GDM1 (cell line): ENCODE measurements around the gene DRICH1.
"Not testable (repeated sequence)": the region's sequence is repeated elsewhere in the genome, so short reads cannot be mapped to it uniquely, and the experiment has no call there.

Experiments used
- DNase-seq: peaks from one replicate; lab custom pipeline; 2025; lab: John Stamatoyannopoulos, UW

Gene DRICH1

DNA sequence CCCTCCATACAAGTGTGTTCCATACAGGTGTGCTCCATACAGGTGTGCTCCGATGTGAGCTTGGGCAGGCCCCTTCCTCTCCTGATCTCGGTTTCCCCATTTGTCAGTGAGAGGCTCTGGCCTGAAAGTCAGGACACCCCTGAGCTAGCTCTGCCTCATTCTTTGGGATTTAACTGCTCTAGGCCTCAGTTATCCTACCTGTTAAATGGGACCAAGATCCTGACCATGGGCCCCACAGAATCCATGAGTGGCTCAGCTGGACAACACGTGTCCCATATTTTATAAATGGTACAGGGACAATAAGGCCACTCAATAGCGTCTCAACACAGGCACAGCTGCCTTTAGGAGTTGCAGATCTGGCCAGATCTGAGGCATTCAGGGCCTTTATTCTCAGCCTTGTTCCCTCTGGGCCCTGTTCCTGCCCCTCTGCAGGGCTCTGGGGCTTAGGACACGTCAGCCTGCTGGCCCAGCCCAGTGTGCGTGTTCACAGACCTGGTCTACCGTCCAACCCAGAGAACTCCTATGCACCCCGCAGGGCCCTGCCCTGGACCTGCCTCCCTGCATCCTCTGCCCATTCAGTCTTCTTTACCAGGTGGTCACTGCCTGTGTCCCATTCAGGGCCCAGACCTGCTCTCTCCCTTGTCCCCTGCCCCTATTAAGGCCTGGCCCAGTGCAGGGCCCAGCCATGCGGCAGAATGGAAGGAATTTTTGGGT lies 33.2 kb downstream of the DRICH1 start:
- no peak for DNase-seq

DNA sequence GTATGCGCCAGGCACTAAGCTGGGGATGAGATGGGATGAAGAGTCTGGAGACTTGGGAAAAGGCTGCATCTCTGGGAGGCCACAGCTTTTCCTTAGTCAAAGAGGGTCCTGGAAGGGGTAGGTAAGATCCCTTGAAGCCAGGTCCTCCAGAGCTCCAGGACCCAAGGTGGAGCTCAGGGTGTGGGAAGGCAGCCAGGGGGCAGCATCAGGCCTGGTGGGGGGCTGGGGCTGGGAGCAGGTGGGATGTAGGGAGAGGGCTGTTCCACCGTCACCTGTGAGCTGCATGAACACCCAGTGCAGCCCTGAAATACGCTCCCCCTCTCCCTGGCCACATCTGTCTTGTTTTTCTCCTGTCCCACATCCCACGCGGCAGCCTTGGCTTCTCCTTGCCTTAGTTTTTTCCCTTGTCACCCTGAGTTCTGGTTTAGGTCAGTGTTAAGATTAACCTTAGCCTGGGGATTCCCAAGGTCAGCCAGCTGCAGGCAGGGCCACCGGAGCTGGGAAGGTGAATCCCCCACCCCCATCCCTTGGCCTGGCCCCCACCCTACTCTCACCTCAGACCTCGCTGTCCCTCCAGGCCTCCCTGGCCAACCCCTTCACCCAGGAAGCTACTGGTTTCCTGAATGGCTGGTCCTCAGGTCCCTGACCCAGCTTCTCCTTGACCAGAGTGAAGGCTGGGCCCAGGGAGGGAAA lies 34.4 kb downstream of the DRICH1 start:
- not testable (repeated sequence) for DNase-seq

DNA sequence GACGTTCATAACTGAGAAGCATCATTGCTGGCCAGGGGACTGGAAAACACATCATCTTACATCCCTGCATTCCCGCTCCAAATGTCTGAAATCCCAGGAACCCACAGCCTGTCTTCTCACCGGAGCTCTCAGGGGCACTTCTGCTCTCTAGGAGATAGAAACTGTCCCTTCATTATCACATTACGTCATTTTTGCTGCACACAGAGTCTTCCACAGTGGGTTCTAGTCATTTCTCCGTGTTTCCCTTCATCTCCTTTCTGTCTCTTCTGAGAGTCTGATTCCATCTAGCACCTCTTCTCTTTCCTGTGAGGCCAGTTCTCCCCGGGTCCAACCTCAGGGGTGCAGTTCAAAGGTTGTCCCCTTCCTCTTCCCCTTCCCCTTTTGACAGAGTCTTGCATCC lies 36.2 kb downstream of the DRICH1 start:
- DNase-seq: not testable (repeated sequence)

DNA sequence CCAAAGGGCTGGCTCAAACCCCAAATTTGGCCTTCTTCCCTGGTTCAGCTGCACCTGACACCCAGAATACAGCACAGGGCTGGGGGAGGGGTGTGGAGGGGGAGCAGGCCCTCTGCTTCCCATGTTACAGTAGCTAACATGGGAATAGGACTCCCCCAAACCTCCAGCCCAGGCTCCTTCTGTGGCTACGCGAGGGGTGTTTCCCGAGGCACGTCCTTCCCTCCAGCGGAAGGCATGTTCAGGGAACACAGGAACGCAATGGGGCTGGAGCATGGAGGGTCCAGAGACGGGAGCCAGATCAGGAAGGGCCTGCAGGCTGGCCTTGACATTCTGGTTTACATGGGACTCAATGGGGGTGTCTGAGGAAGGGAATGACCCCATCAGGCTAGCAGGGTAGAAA lies 40.3 kb downstream of the DRICH1 start:
- no peak for DNase-seq

DNA sequence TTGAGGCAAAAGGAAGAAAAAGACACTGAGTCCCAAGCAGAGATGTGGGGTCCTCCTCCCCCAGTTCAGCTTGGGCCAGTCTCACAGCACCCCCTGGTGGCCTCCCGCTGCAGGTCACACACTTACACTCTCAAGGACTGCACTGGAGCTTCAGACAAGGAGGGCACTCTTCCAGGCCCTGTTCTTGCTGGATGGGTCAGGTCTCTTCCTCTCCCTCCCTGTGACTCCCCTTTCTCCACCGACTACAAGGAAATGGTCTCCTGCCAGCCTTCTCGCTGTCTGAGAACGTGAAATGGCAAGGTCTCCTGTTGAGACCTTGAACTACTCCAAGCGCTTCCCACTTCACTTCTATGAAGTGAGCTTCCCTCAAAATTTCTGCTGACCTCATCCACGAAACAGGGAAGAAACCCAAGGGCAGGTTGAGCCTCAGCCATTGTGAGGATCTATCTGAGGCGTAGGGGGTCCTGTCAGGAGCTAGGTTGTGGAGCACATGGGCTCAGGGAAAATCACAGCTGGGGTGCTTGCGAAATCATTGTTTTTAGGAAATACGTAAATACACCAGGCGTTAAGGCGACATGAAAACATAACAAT lies 40.8 kb downstream of the DRICH1 start:
- peak; percentile 68 for DNase-seq

DNA sequence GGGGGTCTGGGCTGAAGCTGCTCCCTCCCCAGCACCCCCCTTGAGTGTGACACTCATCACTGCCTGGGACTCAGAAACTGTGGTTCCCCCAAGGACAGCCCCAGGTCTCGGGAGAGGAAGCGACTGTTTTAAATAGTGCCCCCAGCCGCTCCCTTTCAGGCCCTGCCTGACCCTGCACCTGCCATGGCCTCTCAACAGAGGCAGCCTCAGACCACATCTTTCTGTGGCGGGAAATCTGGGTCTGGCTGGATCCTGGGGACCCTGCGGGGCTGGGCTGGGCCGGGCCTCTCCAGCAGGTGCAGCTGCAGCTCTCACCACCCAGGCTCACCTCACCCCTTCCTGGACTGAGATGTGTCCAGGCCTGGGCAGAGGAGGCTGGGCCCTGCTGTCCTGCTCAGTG lies 48.3 kb downstream of the DRICH1 start:
- no peak for DNase-seq

DNA sequence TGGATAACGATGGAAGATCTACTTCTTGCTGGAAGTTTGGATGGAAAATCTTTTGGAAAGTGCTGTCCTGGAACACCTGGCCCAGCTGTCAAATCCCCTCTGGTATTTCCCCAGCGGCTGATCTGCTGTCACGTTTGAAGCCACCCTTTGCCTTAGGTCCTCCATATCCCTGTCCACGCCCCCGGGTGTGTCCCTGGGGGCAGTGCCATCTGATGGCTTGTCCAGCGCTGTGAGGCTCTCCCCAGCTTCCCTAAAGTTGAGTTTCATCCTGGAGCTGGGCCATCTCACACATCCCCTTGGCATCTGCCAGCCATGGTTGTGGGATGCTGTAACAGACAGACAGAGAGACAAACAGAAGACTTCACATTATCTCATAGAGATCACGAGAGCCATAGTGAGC lies 49.0 kb downstream of the DRICH1 start:
- no peak for DNase-seq

DNA sequence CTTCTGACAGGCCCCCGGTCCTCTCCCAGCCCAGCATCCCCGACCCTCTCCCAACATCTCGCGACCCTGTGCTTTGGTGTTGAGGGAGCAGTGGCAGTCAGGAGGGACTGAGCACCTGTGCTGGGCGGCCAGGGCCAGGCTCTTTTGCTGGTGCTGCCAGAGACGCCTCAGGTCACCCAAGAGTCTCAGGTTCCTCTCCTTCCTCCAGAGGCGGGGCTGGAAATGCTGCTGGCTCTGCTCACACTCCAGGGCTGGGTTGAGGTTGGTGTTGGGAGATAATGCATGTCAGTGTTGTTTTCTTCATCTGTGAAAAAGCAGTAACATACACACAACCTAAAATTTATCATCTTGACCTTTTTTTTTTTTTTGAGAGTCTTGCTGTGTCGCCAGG lies 50.9 kb downstream of the DRICH1 start:
- peak; percentile 51 for DNase-seq

DNA sequence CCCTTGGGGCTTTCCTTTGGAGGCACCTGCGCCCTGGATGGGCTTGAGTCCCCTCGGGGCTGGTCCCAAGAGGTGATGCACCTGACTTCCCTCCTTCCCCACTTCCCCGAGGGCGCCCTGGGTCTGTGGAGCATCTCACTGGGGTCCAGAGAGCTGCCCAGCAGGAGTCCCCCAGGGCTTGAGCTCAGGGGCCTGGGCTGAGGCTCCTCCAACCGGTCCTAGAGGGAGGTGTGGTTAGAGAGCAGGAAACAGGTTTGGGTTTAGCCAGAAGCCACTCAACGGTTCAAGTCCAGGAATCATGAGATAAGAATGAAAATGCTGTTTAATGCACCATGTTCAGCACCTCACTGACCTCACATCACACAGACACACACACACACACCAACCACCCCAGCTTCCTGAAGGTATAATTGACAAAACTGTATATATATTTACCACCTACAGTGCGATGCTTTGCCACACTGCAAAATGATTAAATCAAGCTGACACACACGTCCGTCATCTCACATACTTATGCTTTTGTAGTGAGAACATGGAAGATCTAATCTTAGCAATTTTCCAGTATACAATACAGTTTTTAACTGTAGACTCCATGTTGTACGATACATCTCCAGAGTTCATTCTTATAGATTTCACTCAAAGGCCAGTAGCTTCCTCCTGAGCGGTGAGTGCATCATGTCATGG lies 51.4 kb downstream of the DRICH1 start:
- DNase-seq: peak; percentile 91

DNA sequence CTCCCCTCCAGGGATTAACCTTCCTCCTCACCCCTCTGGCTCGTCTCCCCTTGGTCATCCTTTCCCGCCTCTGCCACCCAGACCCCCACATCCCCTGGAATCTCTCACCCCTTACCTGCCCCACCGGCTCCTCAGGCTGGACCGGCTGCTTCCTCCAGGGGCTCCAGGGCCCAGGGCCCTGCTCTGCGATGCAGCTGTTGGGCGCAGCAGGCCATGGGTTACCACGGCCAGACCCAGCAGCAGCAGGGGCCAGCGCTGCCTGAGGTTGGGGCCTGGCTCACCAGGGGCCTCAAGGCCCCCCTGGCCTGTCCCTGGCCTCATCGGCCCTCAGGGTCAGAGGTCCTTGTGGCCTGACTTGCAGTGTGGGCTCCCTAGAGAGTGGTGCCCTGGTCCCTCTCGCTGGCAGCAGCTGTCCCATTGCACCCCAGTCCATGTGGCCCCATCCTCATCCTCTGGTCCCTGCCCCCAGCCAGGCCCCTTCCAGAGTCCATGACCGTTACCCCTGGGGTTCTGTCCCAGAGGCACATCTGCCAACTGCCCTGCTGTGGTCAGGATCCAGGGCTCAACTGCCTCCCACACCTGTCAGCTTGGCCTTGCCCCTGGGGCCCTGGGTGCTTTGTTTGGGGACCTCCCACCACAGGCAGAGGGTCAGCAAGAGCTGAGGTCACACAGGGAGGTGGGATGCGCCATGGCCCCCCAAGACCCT lies 52.1 kb downstream of the DRICH1 start, which contains the start of gene IGLL1:
Gene IGLL1, minus strand, starts transcription at position 421 of the 706 bp plus-strand sequence. Its CDS starts 100 bp downstream, at position 321.
- DNase-seq: no peak

DNA sequence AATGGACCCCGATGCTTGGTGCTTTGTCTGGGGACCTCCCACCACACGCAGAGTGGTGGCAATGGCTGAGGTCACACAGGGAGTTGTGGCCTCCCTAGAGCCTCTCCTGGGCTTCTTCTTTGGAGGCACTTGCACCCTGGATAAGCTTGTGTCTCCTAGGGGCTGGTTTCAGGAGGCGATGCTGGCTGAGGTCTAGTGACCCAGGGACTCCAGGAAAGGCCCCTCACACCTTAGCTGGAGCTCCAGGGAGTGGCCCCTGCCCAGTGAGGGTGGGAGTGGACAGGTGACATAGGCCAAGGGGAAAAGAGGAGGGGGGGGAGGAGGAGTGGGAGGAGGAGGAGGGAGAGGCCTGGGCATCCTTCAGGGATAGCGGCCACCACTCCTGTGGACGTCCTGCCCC lies 52.8 kb downstream of the DRICH1 start:
- no peak for DNase-seq

DNA sequence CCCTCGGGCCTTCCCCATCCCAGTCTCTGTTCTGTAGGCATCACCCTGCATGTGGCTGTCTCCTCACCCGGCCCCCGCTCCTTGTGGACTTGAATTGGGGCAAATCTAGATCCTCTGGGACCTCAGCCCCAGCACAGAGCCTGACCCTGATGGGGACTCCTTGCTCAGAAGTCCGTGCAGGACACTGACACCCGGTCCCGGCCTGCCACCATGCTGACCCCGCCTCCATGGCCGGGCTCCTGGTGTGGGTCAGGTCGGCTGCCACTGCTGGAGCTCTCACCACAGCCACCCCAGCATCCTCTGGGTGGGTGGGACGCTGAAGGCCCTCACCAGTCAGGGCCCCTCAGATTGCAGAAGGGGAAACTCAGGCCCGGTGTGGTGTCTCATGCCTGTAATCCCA lies 53.8 kb downstream of the DRICH1 start:
- no peak for DNase-seq

DNA sequence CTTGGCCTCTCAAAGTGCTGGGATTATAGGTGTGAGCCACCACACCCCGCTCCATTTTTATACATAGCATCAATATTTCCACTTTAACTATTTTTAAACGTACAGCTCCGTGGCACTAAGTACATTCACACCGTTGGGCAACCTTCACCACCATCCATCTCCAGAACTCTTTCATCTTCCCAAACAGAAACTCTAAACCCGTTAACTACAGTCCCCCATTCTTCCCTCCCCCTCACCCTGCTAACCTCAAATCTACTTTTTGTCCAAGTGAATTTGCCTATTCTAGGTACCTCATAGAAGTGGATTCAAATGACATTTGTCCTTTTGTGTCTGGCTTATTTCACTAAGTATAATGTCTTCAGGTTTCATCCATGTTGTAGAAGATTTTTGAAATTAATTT lies 55.4 kb downstream of the DRICH1 start:
- DNase-seq: no peak

DNA sequence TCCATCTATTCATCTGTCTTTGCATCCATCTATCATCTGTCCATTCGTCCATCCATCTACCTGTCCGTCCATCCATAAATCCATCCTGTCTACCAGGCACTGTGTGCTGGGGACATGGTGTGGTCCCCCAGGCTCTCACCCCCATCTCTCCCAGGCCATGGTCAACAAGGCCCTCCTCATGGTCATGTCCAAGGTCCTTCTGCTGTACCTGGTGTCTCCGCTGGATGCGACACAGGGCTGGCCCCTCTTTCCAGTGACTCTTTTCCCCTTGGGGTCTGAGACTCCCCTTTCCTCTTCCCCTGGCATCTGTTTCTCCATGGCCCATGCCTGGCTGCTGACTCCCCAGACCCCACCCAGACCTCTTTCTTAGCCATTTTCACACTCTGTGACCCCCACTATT lies 56.5 kb downstream of the DRICH1 start:
- no peak for DNase-seq

DNA sequence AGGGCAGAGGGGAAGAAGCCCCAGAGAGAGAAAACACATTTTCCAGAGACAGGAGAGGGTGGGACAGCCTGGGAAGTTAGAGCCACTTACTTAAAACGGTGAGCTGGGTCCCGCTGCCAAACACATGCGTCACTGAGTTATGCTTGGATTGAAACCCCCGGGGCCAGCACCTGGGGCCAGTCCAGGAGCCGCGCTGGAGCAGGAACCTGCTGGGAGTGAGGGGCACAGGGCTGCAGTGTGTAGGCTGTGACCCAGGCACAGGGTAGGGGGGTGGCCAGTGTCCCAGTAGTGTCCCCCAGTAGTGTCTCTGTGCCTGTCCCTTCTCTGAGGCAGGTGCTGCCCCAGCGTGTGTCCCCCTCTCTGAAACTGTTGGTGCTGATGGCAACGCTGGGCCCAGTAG lies 57.2 kb downstream of the DRICH1 start:
- no peak for DNase-seq

DNA sequence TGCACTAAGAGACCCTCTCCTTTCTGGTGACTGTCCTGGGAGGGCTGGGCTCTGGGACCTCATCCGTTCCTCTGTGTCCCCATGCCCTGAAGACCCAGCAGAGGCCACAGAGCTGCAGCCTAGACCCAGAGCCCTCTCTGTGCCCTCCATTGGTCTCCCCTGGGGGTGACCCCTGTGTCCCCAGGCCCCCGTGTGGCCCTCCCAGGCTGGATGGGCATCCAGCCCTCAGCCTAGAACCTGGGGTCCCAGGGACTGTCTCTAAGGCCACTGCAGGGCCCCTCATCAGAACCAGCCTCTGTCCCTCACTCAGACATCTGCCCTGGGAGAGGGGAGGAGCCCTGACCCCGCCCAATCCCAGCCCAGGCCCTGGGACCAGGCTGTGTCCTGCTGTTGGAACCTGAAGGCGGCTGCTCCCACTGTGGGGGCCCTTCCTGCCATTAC lies 57.7 kb downstream of the DRICH1 start:
- no peak for DNase-seq

DNA sequence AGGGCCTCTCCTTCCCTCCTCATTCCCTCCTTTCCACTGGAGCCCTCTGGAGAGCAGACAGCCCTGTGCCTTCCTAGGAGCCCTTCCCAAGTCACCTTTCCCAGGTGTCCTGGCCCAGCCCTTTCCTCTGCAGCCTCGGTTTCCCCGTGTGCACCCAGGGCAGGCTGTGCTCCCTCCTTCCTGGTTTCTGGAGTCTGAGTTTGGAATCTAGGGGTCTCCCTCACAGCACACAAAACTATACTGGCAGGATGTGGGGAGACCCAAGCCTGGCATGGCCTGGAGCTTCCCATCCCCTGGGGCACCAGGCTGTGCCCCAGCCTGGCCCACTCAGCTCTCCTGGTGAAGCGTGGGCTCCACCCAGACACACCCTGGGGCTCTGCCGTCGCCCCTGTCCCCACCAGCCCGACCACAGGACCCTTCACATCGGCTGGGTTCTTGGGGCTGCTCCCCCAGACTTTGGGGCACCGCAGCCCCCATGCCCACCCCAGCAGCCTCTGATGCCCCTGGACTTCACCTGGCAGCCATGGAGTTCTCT lies 58.4 kb downstream of the DRICH1 start:
- not testable (repeated sequence) for DNase-seq

DNA sequence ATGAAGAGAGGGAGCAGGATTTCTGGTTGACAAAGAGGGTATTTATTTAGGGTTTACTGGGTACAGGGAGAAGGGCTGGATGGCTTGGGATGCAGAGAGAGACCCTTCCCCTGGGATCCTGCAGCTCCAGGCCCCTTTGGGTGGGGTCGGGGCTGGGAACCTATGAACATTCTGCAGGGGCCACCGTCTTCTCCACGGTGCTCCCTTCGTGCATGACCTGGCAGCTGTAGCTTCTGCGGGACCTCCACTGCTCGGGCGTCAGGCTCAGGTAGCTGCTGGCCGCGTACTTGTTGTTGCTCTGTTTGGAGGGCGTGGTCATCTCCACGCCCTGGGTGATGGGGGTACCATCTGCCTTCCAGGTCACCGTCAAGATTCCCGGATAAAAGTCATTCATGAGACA lies 59.0 kb downstream of the DRICH1 start:
- DNase-seq: not testable (repeated sequence)

DNA sequence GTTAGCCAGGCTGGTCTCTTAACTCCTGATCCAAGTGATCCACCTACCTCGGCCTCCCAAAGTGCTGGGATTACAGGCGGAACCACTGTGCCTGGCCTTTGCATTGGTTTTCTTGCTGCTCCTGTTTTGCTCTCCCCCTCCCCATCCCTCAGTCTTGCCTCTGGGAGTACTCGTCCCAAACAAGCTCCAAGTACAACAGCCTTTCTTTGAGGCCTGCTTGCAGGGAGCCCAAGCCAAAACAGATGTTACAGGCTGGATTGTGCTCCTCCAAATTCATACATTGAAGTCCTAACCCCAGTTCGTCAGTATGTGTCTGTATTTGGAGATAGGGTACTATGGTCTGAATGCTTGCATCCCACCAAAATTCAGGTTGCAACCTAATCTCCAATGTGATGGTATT lies 60.6 kb downstream of the DRICH1 start:
- no peak for DNase-seq

DNA sequence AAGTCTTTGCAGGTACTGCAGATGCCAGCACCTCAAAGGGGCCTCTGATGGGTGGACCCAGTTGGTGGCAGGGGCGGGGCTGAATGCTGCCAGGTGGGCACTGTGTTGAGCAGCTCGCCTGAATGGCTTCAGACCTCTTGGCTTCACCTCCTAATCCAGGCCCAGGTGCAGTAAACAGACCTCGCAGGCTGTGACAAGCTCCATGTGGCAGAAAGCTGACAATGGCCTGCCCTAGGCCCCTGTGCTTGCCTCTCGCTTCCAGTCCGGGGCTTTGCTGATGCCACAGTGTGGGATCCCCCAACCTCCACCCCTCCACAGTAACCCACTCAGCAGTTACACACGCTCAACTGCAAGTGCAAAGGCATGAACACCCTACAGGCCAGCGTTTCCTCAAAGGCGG lies 61.4 kb downstream of the DRICH1 start:
- DNase-seq: no peak

DNA sequence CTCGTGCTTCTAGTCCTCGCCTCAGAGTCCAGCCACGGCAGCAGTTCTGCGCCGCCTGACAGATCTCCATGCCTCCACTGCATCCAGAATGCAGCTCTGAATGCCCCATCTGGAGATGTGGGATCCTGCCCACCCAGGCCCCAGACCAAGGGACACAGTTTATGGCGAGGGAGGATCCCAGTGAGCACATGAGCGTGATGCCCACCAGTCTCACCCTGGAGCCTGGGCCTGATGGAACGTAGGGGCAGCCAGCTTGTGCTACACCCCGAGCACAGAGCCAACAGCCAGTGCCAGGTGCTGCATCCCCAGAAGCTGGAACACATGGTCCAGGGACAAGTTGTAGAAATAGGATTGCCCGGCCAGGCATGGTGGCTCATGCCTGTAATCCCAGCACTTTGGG lies 62.4 kb downstream of the DRICH1 start:
- no peak for DNase-seq

DNA sequence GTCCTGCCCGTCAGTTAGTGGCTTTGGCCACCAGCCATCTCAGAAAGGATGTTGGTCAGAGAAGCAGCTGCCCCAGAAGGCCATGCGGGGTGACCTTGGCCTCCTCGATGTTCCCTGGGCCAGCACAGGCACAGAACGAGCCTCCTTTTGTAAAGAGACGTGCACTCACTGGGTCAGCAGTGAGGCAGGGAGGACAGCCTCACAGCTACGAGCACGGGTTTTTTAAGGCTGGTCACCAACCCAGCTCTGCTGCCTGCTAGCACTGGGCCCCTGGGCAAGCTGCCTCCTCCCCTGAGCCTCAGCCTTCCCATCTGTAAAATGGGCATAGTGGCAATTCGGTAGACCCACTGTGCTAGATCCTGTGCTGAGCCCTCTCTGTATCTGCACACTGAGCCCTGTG lies 62.8 kb downstream of the DRICH1 start:
- no peak for DNase-seq
